Activated CD4-positive, alpha-beta memory T cell treated with anti-CD3 and anti-CD28 coated beads for 36 hours (primary cell): ENCODE data around the gene SFXN2. TPM values are rescaled to one million over a fixed set of nuclear protein-coding genes. Genes with fewer than 3 reads are reported as not detected.
"Not testable (repeated sequence)": the region's sequence is repeated elsewhere in the genome, so short reads cannot be mapped to it uniquely, and the experiment has no call there.

Experiments used
- CTCF ChIA-PET: fragments of 350-600 bp; sonication (Branson Sonifier 250); formaldehyde crosslinking; loops from one replicate; lab custom pipeline; 2021; ENCODE audit warnings: antibody characterized with exemption, inconsistent platforms; lab: Charles Lee
- POLR2A ChIA-PET: fragments of 350-600 bp; sonication (Branson Sonifier 250); formaldehyde crosslinking; loops from one replicate; lab custom pipeline; 2021; ENCODE audit warnings: antibody characterized with exemption; lab: Charles Lee
- DNase-seq: peaks from one replicate; pipeline ENCODE4 v3.0.0-alpha.2; 2020
- H3K27ac Mint-ChIP-seq: one replicate; pipeline ENCODE4 v1.8.0; 2021; ENCODE audit warnings: mixed read lengths
- H3K27me3 Mint-ChIP-seq: one replicate; pipeline ENCODE4 v1.8.0; 2021; ENCODE audit warnings: mixed read lengths
- H3K36me3 Mint-ChIP-seq: one replicate; pipeline ENCODE4 v1.8.0; 2021; ENCODE audit warnings: mixed read lengths
- H3K4me1 Mint-ChIP-seq: one replicate; pipeline ENCODE4 v1.8.0; 2021; ENCODE audit warnings: low read depth, mixed read lengths
- H3K4me3 Mint-ChIP-seq: one replicate; pipeline ENCODE4 v1.8.0; 2021; ENCODE audit warnings: mild to moderate bottlenecking, mixed read lengths
- H3K9me3 Mint-ChIP-seq: one replicate; pipeline ENCODE4 v1.8.0; 2021; ENCODE audit warnings: mixed read lengths
- intact Hi-C: fragments of 100-400 bp; cut with micrococcal nuclease; formaldehyde crosslinking; loops from one replicate; pipeline ENCODE4 v1.15.1; 2023
- total RNA-seq, 2 experiments: library from RNA; stranded (reverse); gene quantifications; one replicate each; pipeline ENCODE4 v1.2.3, GENCODE V29; 2021

SFXN2 gene
- total RNA-seq, 2 experiments from 2014 or later, result 14.7 to 17.8 TPM

DNA sequence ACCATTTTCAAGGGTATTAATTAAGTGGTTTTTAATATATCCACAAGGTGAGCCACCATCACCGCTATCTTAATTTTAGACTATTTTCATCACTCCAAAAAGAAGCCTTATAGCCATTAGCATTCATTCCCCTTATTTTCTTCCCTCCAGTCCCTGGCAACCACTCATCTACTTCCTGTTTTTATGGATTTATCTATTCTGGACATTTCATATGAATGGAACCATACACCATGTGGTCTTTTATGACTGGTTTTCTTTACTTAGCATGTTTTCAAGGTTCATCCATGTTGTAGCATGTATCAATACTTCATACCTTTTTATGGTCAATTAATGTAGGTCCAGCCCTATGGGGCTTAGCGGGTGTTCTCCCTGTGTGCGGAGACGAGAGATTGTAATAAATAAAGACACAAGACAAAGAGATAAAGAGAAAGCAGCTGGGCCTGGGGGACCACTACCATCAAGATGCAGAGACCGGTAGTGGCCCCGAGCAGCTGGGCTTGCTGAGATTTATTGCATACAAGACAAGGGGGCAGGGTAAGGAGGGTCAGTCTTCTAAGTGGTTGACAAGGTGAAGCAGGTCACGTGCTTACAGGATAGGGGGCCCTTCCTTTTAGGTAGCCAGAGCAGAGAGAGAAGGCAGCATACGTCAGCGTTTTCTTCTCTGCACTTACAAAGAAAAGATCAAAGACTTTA lies 44.0 kb downstream of the SFXN2 start:
- POLR2A ChIA-PET, result no interaction called here
- Mint-ChIP-seq H3K36me3 (peaks cover 8% of the 10 kb centered on the region), H3K27me3 (no peaks in the 10 kb centered on the region), H3K4me1 (peaks cover 22% of the 10 kb centered on the region), H3K4me3 (no peak overlapping the region), H3K27ac (peak overlapping the region; percentile 1), H3K9me3 (no peaks in the 10 kb centered on the region)
- DNase-seq, result no peak
- intact Hi-C loops, result no loop called here
- CTCF ChIA-PET, result no interaction called here

DNA sequence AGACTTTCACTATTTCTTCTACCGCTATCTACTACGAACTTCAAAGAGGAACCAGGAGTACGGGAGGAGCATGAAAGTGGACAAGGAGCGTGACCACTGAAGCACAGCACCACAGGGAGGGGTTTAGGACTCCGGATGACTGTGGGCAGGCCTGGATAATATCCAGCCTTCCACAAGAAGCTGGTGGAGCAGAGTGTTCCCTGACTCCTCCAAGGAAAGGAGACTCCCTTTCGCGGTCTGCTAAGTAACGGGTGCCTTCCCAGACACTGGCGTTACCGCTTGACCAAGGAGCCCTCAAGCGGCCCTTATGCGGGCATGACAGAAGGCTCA lies 44.5 kb downstream of the SFXN2 start:
- H3K4me3 Mint-ChIP-seq, CTCF ChIA-PET, H3K27me3 Mint-ChIP-seq, POLR2A ChIA-PET, intact Hi-C loops, H3K9me3 Mint-ChIP-seq, DNase-seq: not testable (repeated sequence)
- H3K4me1 Mint-ChIP-seq, result peaks cover 19% of the 10 kb centered on the region
- H3K27ac Mint-ChIP-seq, result peak overlapping the region; percentile 1
- peaks cover 10% of the 10 kb centered on the region for H3K36me3 Mint-ChIP-seq

DNA sequence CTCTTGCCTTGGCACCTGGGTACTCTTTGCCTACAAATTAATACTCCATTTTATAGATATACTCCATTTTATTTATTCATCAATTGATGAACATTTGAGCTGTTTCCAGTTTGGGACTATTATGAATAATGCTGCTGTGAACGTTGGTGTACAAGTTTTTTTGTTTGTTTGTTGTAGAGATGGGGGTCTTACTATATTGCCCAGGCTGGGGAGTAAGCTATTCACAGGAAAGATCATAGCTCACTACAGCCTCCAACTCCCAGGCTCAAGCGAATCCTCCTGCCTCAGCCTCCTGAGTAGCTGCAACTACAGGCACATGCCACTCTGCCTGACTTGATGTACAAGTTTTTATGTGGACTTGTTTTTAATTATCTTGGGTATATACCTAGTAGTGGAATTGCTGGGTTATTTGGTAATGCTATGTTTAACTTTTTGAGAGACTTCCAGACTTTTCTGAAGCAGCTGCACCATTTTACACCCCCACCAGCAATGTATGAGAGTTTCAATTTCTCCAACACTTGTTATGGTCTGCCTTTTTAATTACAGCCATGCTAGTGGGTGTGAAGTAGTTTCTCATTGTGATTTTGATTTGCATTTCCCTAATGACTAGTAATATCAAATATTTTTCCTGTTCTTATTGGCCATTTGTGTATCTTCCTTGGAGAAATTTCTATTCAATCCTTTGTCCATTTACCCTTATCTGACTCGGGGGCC lies 45.2 kb downstream of the SFXN2 start:
- Mint-ChIP-seq H3K36me3 (peaks cover 12% of the 10 kb centered on the region), H3K9me3 (no peaks in the 10 kb centered on the region), H3K4me3 (no peak overlapping the region), H3K4me1 (peaks cover 25% of the 10 kb centered on the region), H3K27ac (no peak overlapping the region), H3K27me3 (no peaks in the 10 kb centered on the region)
- intact Hi-C loops, result no loop called here
- ChIA-PET POLR2A (no interaction called here), CTCF (no interaction called here)
- no peak for DNase-seq

DNA sequence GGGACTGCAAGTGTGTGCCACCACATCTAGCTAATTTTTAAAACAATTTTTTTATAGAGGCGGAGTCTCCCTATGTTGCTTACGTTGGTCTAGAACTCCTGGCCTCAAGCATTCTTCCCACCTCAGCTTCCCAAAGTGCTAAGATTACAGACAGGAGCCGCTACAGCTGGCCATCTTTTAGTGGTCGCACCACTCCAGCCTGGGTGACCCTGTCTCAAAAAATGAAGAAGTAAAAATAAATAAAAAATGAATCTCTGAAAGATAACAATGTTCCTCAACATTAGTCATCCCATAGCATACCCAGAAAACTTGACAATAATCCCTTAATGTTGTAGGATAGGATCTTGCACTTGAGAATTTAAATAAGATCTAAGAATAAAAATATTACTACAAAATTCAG lies 47.5 kb downstream of the SFXN2 start:
- Mint-ChIP-seq H3K4me3 (no peak overlapping the region), H3K27me3 (no peaks in the 10 kb centered on the region), H3K9me3 (no peaks in the 10 kb centered on the region), H3K27ac (no peak overlapping the region), H3K36me3 (peaks cover 17% of the 10 kb centered on the region), H3K4me1 (peaks cover 30% of the 10 kb centered on the region)
- ChIA-PET CTCF (no interaction called here), POLR2A (no interaction called here)
- intact Hi-C loops, result no loop called here
- no peak for DNase-seq

DNA sequence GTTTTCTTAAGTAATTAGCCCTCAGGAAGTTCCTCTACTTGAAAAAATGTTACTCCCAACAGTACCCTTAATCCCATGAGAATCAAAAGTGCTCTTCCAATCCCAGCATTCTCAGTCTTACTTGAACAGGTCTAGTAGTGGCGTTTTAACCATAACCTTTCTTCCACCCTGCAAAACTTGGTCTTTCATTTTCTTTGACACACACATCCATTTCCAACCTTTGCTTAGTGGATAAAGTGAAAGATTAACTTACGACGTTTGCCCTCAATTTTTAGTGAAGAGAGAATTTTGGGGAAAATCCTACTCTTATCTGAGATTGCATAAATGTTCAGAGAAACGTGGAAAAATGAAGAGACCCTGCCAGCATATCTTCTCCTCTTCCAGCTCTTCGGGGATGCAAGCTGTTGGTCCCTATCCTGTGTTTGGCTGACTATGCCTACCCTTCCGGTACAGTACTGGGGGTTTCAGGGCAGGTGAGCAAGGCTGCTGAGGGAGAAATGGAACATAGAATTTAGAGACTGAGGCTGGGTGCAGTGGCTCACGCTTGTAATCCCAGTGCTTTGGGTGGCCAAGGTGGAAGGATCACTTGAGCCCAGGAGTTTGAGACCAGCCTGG lies 48.1 kb downstream of the SFXN2 start:
- no peaks in the 10 kb centered on the region for H3K27me3 Mint-ChIP-seq
- DNase-seq, result no peak
- H3K4me1 Mint-ChIP-seq, result peaks cover 32% of the 10 kb centered on the region
- no peak overlapping the region for H3K27ac Mint-ChIP-seq
- no peak overlapping the region for H3K4me3 Mint-ChIP-seq
- POLR2A ChIA-PET, result no interaction called here
- peaks cover 17% of the 10 kb centered on the region for H3K36me3 Mint-ChIP-seq
- intact Hi-C loops, result no loop called here
- CTCF ChIA-PET, result no interaction called here
- H3K9me3 Mint-ChIP-seq, result no peaks in the 10 kb centered on the region

DNA sequence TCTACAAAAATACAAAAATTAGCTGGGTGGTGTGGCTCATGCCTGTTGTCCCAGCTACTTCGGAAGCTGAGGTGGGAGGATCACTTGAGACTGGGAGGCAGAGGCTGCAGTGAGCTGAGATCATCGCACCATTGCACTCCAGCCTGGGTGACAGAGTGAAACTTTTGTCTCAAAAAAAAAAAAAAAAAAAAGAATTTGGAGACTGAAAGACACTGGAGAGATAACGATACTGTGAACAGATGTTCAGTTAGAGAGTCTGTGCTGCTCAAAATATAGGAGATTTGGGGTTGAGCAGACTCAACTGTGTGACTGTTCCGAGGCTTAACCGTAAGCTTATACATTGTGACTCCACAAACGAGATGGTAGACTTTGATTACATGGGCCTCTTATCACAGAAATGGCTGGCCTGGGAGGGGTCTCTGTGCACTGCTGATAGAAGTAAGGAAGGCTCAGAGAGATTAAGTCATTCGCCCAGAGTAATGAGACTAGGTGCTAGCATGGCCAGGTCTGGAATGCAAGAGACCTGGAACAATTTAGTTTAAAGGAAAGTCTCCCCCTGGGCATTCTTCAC lies 48.7 kb downstream of the SFXN2 start:
- ChIA-PET CTCF (interaction anchor here (1.0 kb wide), 1 partner anchor 10 kb away, joined by 4 read pairs; no protein-coding TSS in a partner anchor), POLR2A (no interaction called here)
- Mint-ChIP-seq H3K4me3 (no peak overlapping the region), H3K9me3 (no peaks in the 10 kb centered on the region), H3K36me3 (peaks cover 17% of the 10 kb centered on the region), H3K27ac (no peak overlapping the region), H3K27me3 (no peaks in the 10 kb centered on the region), H3K4me1 (peaks cover 35% of the 10 kb centered on the region)
- intact Hi-C loops, result no loop called here
- no peak for DNase-seq

DNA sequence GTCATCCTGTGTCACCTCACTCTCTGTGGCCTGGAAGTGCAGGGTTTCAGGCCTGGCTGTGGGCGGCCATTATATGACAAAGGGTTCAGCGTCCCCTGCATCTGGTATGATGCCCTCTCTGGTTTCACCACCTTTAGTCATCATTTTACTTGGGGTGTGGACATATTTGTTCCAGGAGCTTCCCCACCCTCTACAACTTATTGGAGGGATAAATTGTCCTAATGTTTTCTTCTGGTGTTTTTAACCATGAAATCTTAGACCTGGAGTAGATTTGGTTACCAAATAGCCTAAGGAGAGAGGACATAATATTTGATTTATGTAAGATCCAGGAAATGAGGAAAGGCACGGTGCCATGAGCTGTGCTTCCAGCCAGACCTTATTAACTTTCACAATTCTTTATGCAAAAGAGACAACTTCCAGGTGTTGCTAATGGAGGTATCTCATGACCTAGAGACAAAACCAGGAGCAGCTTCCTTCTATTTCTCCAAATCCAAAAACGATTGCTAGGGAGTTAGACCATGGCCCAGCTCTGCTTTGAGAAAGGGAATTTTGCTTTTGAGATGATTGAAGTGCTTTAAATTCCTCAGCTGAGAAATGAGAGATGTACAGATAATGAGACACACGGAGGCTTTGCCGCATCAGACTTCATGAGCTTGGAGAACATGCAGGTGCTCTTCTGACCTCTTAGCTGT lies 50.2 kb downstream of the SFXN2 start:
- no peaks in the 10 kb centered on the region for H3K27me3 Mint-ChIP-seq
- ChIA-PET CTCF (interaction anchor here (0.6 to 1.3 kb wide), 4 partner anchors 11 to 77 kb away, joined by 3 to 4 read pairs (median 3); no protein-coding TSS in a partner anchor), POLR2A (interaction anchor here (0.6 kb wide), 1 partner anchor 543 kb away, joined by 3 read pairs; no protein-coding TSS in a partner anchor)
- no peak overlapping the region for H3K4me3 Mint-ChIP-seq
- no peak overlapping the region for H3K27ac Mint-ChIP-seq
- peak; percentile 25 for DNase-seq
- intact Hi-C loops, result no loop called here
- H3K36me3 Mint-ChIP-seq, result peaks cover 16% of the 10 kb centered on the region
- H3K4me1 Mint-ChIP-seq, result peaks cover 32% of the 10 kb centered on the region
- no peaks in the 10 kb centered on the region for H3K9me3 Mint-ChIP-seq

DNA sequence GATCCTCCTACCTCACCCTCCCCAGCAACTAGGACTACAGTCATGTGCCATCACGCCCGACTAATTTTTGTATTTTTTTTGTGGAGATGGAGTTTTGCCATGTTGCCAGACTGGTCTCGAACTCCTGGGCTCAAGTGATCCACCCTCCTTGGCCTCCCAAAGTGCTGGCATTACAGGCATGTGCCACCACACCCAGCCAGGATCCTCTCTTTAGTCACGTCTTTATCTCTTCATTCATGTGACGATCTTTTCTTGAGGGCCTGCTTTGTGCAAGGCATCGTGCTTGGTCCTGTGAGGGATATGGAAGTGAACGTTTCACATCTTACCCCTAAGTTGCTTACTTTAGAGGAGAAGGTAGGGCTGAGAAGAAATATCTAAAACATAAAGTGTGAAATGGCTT lies 50.9 kb downstream of the SFXN2 start:
- Mint-ChIP-seq H3K9me3 (no peaks in the 10 kb centered on the region), H3K4me3 (no peak overlapping the region), H3K4me1 (peaks cover 39% of the 10 kb centered on the region), H3K36me3 (peaks cover 15% of the 10 kb centered on the region), H3K27me3 (no peaks in the 10 kb centered on the region), H3K27ac (no peak overlapping the region)
- CTCF ChIA-PET, result interaction anchor here (1.3 kb wide), 1 partner anchor 12 kb away, joined by 4 read pairs; no protein-coding TSS in a partner anchor
- DNase-seq, result no peak
- POLR2A ChIA-PET, result interaction anchor here (0.6 kb wide), 1 partner anchor 542 kb away, joined by 3 read pairs; no protein-coding TSS in a partner anchor
- intact Hi-C loops, result no loop called here

DNA sequence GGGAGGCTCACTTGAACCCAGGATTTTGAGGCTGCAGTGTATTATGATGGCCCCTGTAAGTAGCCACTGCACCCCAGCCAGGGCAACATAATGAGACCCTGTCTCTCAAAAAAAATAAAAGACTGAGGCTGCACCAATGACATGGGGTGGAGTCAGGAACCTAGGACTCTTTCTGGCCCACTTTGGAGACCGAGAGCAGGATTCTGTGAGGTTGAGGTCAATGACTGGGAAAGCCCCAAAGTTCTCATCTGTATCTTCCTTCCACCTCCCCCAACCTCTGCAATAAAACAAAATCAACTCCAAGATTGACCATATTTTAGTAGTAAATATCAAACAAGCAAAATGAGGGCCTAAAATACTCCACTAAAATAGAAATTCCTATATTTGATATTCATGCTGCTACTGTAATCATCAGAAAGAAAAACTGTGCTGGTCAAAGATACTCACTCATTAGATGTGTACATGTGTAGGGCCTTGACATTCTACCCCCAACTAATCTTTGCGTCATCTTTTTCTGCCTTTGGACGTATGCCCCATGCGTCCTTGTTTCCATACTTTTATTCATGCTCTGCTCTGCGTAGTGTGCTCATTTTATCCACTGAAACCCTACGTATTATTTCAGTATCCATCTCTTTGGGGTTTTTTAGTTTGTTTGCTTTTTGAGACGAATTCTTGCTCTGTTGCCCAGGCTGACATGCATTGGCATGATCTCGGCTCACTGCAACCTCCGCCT lies 53.2 kb downstream of the SFXN2 start:
- Mint-ChIP-seq H3K9me3 (no peaks in the 10 kb centered on the region), H3K27ac (no peak overlapping the region), H3K4me3 (no peak overlapping the region), H3K4me1 (peaks cover 54% of the 10 kb centered on the region), H3K27me3 (no peaks in the 10 kb centered on the region), H3K36me3 (peaks cover 14% of the 10 kb centered on the region)
- DNase-seq, result no peak
- intact Hi-C loops, result no loop called here
- ChIA-PET POLR2A (no interaction called here), CTCF (no interaction called here)

DNA sequence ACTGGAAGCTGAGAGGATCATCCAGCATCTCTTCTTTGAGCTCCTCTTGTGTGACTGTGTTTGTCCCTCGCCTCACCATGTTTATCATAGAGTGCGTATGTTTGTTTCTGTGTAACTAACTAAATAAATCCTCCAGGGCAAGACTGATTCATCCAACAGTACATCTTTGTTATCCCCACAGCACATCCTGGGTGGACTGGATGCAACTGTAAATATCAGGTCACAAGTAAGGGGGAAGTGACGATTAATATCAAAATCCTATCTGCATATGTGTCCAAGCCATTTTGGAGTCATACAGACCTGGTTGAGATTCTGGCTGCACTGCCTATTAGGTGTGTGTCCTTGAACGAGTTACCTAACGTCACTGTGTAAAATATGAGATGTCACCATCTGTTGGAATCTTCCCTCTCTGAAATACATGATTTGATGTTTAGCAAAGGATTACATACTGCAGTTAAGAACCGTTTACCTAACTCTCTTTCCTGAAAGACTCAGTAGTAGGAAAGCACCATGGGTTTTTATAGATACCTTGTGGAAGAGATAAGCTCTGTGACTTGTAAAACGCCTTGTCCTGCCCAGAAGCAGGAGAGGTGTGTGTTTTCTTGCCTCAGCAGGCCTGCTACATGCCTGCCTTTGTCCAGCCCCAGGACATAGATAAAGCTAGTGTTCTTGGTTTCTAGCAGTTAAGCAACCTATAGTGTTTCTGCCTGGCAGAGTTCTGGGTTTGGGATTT lies 55.1 kb downstream of the SFXN2 start:
- ChIA-PET POLR2A (no interaction called here), CTCF (interaction anchor here (2.8 kb wide), 1 partner anchor 16 kb away, joined by 11 read pairs; no protein-coding TSS in a partner anchor)

DNA sequence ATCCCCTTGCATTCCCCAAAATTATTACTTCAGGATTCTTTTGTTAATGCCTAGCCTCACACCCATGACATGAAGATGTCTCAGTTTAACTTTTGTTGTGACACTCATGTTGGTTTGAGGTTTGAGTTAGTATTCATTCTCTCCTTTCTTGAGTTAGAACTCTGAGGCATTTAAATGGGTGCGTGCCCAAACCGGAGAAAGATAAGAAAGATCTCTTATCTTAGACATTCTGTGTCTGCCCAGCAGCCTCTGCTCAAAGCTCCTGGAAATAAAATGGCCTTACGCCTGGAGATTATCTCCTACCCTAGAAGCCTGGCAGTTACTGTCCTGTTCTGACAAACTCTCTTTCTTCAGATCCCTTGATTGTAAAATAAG lies 55.7 kb downstream of the SFXN2 start:
- ChIA-PET POLR2A (no interaction called here), CTCF (interaction anchor here (2.8 kb wide), 1 partner anchor 17 kb away, joined by 11 read pairs; no protein-coding TSS in a partner anchor)
- Mint-ChIP-seq H3K4me1 (peaks cover 66% of the 10 kb centered on the region), H3K9me3 (no peaks in the 10 kb centered on the region), H3K36me3 (peaks cover 13% of the 10 kb centered on the region), H3K27me3 (no peaks in the 10 kb centered on the region), H3K27ac (no peak overlapping the region), H3K4me3 (no peak overlapping the region)
- intact Hi-C loops, result no loop called here
- DNase-seq, result no peak

More for the DNA sequence above, 55.1 kb downstream of the SFXN2 start:
- intact Hi-C loops, result no loop called here
- Mint-ChIP-seq H3K4me1 (peaks cover 64% of the 10 kb centered on the region), H3K4me3 (no peak overlapping the region), H3K27me3 (no peaks in the 10 kb centered on the region), H3K9me3 (no peaks in the 10 kb centered on the region), H3K27ac (no peak overlapping the region), H3K36me3 (peaks cover 11% of the 10 kb centered on the region)
- no peak for DNase-seq
